Measurements from ENCODE around the gene CDK5RAP3. TPM values are rescaled to one million over a fixed set of nuclear protein-coding genes. Genes with fewer than 3 reads are reported as not detected.
"Not testable (repeated sequence)": the region's sequence is repeated elsewhere in the genome, so short reads cannot be mapped to it uniquely, and the experiment has no call there.

The CDK5RAP3 gene
- total RNA-seq, 1 donor from 2014 or later: 73.4 TPM

GRCh38 chr17:47975823-47976205 lies 4.9 kb downstream of the CDK5RAP3 start:
- ATAC-seq: no peak

- ATAC-seq: peak; percentile 62
Measured at GRCh38 chr17:47978324-47978723, 7.4 kb downstream of the CDK5RAP3 start.

- ATAC-seq: no peak
Measured at GRCh38 chr17:47980541-47980940, 9.6 kb downstream of the CDK5RAP3 start.

GRCh38 chr17:47981462-47981861 lies 10.5 kb downstream of the CDK5RAP3 start:
- ATAC-seq: no peak

- no peak for ATAC-seq
Measured at GRCh38 chr17:47982091-47982617, 11.2 kb downstream of the CDK5RAP3 start.

- ATAC-seq: no peak
Measured at GRCh38 chr17:47982645-47983390, 11.9 kb downstream of the CDK5RAP3 start.

GRCh38 chr17:47983492-47984223 lies 12.7 kb downstream of the CDK5RAP3 start:
- no peak for ATAC-seq

- no peak for ATAC-seq
Measured at GRCh38 chr17:47986520-47986919, 15.6 kb downstream of the CDK5RAP3 start.

- peak; percentile 35 for ATAC-seq
Measured at GRCh38 chr17:47987240-47987835, 16.4 kb downstream of the CDK5RAP3 start.

GRCh38 chr17:47988445-47988844 lies 17.5 kb downstream of the CDK5RAP3 start:
- ATAC-seq: not testable (repeated sequence)

GRCh38 chr17:47989159-47989558 lies 18.2 kb downstream of the CDK5RAP3 start:
- no peak for ATAC-seq

- no peak for ATAC-seq
Measured at GRCh38 chr17:47989700-47990099, 18.8 kb downstream of the CDK5RAP3 start.

- no peak for ATAC-seq
Measured at GRCh38 chr17:47990962-47991731, 20.2 kb downstream of the CDK5RAP3 start.

GRCh38 chr17:47992216-47992615 lies 21.3 kb downstream of the CDK5RAP3 start:
- ATAC-seq: no peak

GRCh38 chr17:47993031-47993564 lies 22.2 kb downstream of the CDK5RAP3 start:
- ATAC-seq: no peak

GRCh38 chr17:47993964-47994363 lies 23.1 kb downstream of the CDK5RAP3 start:
- no peak for ATAC-seq

GRCh38 chr17:47994724-47995123 lies 23.8 kb downstream of the CDK5RAP3 start:
- no peak for ATAC-seq

GRCh38 chr17:47995241-47995935 lies 24.5 kb downstream of the CDK5RAP3 start:
- ATAC-seq: no peak

GRCh38 chr17:47996201-47996600 lies 25.3 kb downstream of the CDK5RAP3 start:
- ATAC-seq: no peak

- ATAC-seq: no peak
Measured at GRCh38 chr17:47997586-47997985, 26.7 kb downstream of the CDK5RAP3 start.

- ATAC-seq: no peak
Measured at GRCh38 chr17:47998044-47998443, 27.1 kb downstream of the CDK5RAP3 start.

- peak; percentile 84 for ATAC-seq
Measured at GRCh38 chr17:47999582-47999981, 28.7 kb downstream of the CDK5RAP3 start.

All from esophagus mucosa (tissue), 1 donor.